HCT116 (cell line): ENCODE measurements around the gene THEMIS.

Experiments used
- CBX3 ChIP-seq: IDR thresholded peaks from 2 replicates; pipeline ENCODE4 v1.6.1; 2012; ENCODE audit warnings: low read depth
- CEBPB ChIP-seq: IDR thresholded peaks from 2 replicates; pipeline ENCODE4 v1.6.1; 2012; ENCODE audit warnings: low read depth
- EZH2 ChIP-seq: fragments of 200-600 bp; sonication (generic); IDR thresholded peaks from 2 replicates; pipeline ENCODE4 v1.6.1; 2017; ENCODE audit warnings: antibody characterized with exemption, mixed run types
- EZH2phosphoT487 ChIP-seq: fragments of 200-600 bp; IDR thresholded peaks from 2 replicates; pipeline ENCODE4 v1.6.1; 2018; ENCODE audit warnings: antibody characterized with exemption, borderline replicate concordance
- POLR2A ChIP-seq: IDR thresholded peaks from 2 replicates; pipeline ENCODE4 v1.7.0; 2011; ENCODE audit warnings: borderline replicate concordance; ENCODE audit not compliant: insufficient read depth, insufficient read length; ENCODE audit errors: extremely low read depth
- RAD21 ChIP-seq: IDR thresholded peaks from 2 replicates; pipeline ENCODE4 v1.6.1; 2012; ENCODE audit warnings: low read depth, mild to moderate bottlenecking
- SP1 ChIP-seq: IDR thresholded peaks from 2 replicates; pipeline ENCODE4 v1.6.1; 2012; ENCODE audit warnings: low read depth
- YY1 ChIP-seq: IDR thresholded peaks from 2 replicates; pipeline ENCODE4 v1.6.1; 2011; ENCODE audit warnings: low read length, low read depth, moderate library complexity, mild to moderate bottlenecking; ENCODE audit not compliant: insufficient replicate concordance; ENCODE audit errors: extremely low read depth
- ZFX ChIP-seq: fragments of 450-650 bp; IDR thresholded peaks from 2 replicates; pipeline ENCODE4 v1.6.1; 2017
- ZNF274 ChIP-seq: fragments of 200-500 bp; sonication (Bioruptor generic); IDR thresholded peaks from 2 replicates; pipeline ENCODE4 v1.6.1; 2014; ENCODE audit warnings: mild to moderate bottlenecking, low read depth, low read length, inconsistent platforms
- TF ChIP-seq, protein P1 (sequence below), 3 experiments: fragments of 200-600 bp in 1 of 3; sonication (generic) in 1 of 3; IDR thresholded peaks in 2 of 3; conservative IDR thresholded peaks in 1 of 3; 2 replicates each; pipeline ENCODE4 v1.5.1; 2012 to 2017; ENCODE audit warnings: low read depth in 2 of 3, low read length in 2 of 3, antibody characterized with exemption in 1 of 3, borderline replicate concordance in 1 of 3, control low read depth in 1 of 3, mild to moderate bottlenecking in 1 of 3, mixed read lengths in 1 of 3, mixed run types in 1 of 3, moderate library complexity in 1 of 3; ENCODE audit not compliant: insufficient read depth in 1 of 3
- TF ChIP-seq, protein P2 (sequence below): IDR thresholded peaks from 2 replicates; pipeline ENCODE4 v1.6.1; 2012; ENCODE audit warnings: low read depth
- TF ChIP-seq, protein P3 (sequence below): IDR thresholded peaks from 2 replicates; pipeline ENCODE4 v1.6.1; 2012

GRCh38 chr6:127824061-127824460 is 76.8 kb downstream of the THEMIS start:
- no peak for TF ChIP-seq EZH2
- TF ChIP-seq, protein P1, sequence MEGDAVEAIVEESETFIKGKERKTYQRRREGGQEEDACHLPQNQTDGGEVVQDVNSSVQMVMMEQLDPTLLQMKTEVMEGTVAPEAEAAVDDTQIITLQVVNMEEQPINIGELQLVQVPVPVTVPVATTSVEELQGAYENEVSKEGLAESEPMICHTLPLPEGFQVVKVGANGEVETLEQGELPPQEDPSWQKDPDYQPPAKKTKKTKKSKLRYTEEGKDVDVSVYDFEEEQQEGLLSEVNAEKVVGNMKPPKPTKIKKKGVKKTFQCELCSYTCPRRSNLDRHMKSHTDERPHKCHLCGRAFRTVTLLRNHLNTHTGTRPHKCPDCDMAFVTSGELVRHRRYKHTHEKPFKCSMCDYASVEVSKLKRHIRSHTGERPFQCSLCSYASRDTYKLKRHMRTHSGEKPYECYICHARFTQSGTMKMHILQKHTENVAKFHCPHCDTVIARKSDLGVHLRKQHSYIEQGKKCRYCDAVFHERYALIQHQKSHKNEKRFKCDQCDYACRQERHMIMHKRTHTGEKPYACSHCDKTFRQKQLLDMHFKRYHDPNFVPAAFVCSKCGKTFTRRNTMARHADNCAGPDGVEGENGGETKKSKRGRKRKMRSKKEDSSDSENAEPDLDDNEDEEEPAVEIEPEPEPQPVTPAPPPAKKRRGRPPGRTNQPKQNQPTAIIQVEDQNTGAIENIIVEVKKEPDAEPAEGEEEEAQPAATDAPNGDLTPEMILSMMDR (IDR thresholded peaks at IDR 0.05 in 2 of 3, conservative IDR thresholded peaks at IDR 0.05 in 1 of 3; ENCODE audit: borderline replicate concordance in 1 of 3, insufficient read depth in 1 of 3, low read depth in 2 of 3, low read length in 2 of 3), result no peak
- TF ChIP-seq ZFX, result no peak
- TF ChIP-seq POLR2A, result no peak
- no peak for TF ChIP-seq EZH2phosphoT487
- no peak for TF ChIP-seq CEBPB
- TF ChIP-seq SP1, result no peak
- TF ChIP-seq, protein P2, sequence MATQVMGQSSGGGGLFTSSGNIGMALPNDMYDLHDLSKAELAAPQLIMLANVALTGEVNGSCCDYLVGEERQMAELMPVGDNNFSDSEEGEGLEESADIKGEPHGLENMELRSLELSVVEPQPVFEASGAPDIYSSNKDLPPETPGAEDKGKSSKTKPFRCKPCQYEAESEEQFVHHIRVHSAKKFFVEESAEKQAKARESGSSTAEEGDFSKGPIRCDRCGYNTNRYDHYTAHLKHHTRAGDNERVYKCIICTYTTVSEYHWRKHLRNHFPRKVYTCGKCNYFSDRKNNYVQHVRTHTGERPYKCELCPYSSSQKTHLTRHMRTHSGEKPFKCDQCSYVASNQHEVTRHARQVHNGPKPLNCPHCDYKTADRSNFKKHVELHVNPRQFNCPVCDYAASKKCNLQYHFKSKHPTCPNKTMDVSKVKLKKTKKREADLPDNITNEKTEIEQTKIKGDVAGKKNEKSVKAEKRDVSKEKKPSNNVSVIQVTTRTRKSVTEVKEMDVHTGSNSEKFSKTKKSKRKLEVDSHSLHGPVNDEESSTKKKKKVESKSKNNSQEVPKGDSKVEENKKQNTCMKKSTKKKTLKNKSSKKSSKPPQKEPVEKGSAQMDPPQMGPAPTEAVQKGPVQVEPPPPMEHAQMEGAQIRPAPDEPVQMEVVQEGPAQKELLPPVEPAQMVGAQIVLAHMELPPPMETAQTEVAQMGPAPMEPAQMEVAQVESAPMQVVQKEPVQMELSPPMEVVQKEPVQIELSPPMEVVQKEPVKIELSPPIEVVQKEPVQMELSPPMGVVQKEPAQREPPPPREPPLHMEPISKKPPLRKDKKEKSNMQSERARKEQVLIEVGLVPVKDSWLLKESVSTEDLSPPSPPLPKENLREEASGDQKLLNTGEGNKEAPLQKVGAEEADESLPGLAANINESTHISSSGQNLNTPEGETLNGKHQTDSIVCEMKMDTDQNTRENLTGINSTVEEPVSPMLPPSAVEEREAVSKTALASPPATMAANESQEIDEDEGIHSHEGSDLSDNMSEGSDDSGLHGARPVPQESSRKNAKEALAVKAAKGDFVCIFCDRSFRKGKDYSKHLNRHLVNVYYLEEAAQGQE, result no peak
- TF ChIP-seq YY1, result no peak
- TF ChIP-seq, protein P3, sequence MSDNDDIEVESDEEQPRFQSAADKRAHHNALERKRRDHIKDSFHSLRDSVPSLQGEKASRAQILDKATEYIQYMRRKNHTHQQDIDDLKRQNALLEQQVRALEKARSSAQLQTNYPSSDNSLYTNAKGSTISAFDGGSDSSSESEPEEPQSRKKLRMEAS, result no peak
- TF ChIP-seq RAD21, result no peak
- TF ChIP-seq ZNF274, result no peak
- TF ChIP-seq CBX3, result no peak
